ENCODE data around the gene CCDC88C.
A peak's percentile ranks its signal among the peaks of the same experiment; 100 is the strongest.

CCDC88C gene

DNA sequence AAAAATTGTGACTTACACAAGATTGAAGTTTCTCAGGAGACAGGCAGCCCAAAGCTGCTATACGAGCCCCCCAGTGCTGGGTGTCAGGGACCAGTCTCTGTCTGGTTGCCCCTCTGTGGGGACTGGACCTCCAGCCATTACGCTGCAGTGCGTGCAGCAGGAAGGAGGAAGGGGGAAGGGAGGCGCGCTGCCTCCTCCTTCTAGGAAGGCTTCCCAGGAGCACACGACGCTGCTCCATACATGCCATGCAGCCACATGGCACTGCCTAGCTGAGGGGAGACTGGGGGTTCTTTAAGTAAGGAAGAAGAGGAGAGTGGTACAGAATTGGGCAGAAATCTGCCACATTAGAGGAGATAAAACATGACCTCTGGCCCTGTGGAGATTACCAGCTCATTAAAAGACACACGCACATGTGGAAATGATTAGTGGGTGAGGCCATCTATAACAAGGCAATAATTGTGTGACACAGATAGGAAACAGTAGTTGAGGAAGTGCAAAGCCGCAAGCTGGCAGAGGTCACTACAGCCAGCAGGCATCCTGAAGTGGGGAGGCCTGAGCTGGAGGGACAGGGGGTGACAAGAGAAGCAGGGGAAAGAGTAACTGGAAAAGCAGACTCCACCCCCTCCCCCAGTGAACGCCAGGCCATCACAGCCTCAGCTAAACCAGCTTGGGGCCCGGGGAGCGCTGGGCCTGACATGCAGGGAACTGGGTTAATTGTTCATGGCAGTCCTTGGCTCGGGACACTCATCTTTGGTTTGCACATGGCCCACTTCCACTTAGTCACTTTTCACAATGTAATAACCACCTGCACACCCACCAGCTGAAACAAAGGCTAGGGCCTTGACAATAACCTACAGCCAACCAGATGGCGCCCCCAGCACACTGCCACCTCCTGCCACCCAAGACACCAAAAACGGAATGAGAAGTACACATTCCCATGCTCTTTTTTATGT lies 39.6 kb downstream of the CCDC88C start:
- no peak overlapping the region for H4K8ac ChIP-seq (ENCODE audit: low read depth, low read length)
- no peak overlapping the region for H2BK5ac ChIP-seq (ENCODE audit: low read length)
- no peak overlapping the region for H3K4ac ChIP-seq (ENCODE audit: low read length)
- no peak for DNase-seq (ENCODE audit: low spot score)
- no peak overlapping the region for H2BK120ac ChIP-seq (ENCODE audit: low read depth, low read length)
- peak overlapping the region; percentile 14 for H3K14ac ChIP-seq (ENCODE audit: low read length)
- no peak overlapping the region for H3K4me3 ChIP-seq (ENCODE audit: low read length in 2 of 2)
- peak overlapping the region; percentile 42 for H2BK12ac ChIP-seq (ENCODE audit: low read length)
- no peak overlapping the region for H3K4me2 ChIP-seq (ENCODE audit: insufficient read depth, low read length, poor library complexity, severe bottlenecking)
- no peak overlapping the region for H4K91ac ChIP-seq (ENCODE audit: low read depth, low read length, poor library complexity)
- peak overlapping the region; percentile 75 for H3K18ac ChIP-seq (ENCODE audit: low read length)
- peaks cover 18% of the 10 kb centered on the region for H3K79me1 ChIP-seq (ENCODE audit: low read depth, low read length)
- H2AFZ ChIP-seq (ENCODE audit: low read length) = no peak overlapping the region
- no peaks in the 10 kb centered on the region for H3K27me3 ChIP-seq (ENCODE audit: control insufficient read depth in 3 of 3, insufficient read depth in 3 of 3, low read depth in 1 of 3, low read length in 3 of 3)
- H3K9ac ChIP-seq (ENCODE audit: low read depth, low read length, poor library complexity) = peak overlapping the region; percentile 39
- H3K4me1 ChIP-seq (ENCODE audit: control insufficient read depth in 2 of 2, insufficient read depth in 1 of 2, low read depth in 1 of 2, low read length in 2 of 2) = peaks cover 19 to 61% of the 10 kb centered on the region in 2 donors
- no CpG with 5 or more reads among the region's 15 CpGs for WGBS, 2 donors (ENCODE audit: extremely low coverage in 2 of 2, insufficient read length in 2 of 2, insufficient replicate concordance in 1 of 2)
- H2BK15ac ChIP-seq (ENCODE audit: low read length) = peak overlapping the region; percentile 71
- H2AK5ac ChIP-seq (ENCODE audit: low read depth, low read length) = peak overlapping the region; percentile 35
- H3K27ac ChIP-seq (replicated peaks; ENCODE audit: low read length) = no peak overlapping the region
- H3K9me3 ChIP-seq (replicated peaks in 1 of 2; ENCODE audit: control insufficient read depth in 2 of 2, insufficient read depth in 1 of 2, low read depth in 1 of 2, low read length in 2 of 2) = no peaks in the 10 kb centered on the region
- H3K23ac ChIP-seq (ENCODE audit: low read depth, low read length, poor library complexity) = no peak overlapping the region
- H3K36me3 ChIP-seq (replicated peaks in 1 of 2; ENCODE audit: control insufficient read depth in 2 of 2, insufficient read depth in 2 of 2, low read length in 2 of 2) = peaks cover 2 to 10% of the 10 kb centered on the region in 2 donors

DNA sequence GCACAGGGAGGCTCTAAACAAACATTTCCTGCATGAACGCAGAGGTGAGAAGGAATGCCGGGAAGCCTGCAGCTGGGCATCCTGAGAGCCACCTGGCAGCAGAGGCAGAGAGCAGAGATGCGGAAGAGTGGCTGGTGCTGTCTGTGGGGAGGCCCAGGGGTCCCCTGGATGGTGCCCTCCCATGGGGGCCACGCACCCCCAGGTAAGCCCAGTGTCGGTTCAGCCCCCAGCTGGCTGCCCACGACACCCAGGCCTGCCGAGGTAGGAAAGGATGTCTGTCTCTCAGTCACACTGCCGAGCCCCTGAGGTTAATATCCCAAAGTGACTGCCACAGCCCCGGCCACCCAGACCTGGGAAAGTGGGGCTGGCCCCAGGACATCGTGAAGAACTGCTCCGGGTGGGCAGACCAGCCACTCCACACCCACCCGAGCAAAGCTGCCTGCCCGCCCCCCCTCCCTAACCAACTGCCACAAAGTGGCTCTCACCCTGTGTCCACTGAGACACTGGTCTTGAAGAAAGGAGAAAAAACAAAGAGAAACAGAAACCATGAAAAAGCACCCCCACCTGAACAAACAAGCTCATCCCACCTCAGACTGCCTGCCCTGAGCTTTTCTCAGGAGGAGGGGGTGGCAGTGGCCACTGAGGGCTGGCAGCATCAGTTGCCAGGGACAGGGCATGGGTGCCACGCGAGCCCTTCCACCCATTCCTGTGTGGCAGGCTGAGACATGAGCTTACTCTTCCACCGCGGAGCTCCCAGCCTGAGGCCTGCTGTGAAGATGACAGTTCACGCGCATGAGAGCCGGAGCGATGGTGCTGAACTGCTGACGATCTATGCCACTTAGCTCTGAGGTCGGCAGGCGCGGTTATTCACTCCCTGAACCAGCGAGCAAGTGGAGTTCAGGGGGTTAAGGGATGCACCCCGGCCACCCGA lies 40.8 kb downstream of the CCDC88C start:
- Histone ChIP-seq H3K9ac (ENCODE audit: low read depth, low read length, poor library complexity) (peak overlapping the region; percentile 24), H2BK15ac (ENCODE audit: low read length) (peak overlapping the region; percentile 50), H3K4me3 (ENCODE audit: low read length in 2 of 2) (no peak overlapping the region), H3K14ac (ENCODE audit: low read length) (no peak overlapping the region), H2AFZ (ENCODE audit: low read length) (no peak overlapping the region), H2BK5ac (ENCODE audit: low read length) (peak overlapping the region; percentile 19), H4K91ac (ENCODE audit: low read depth, low read length, poor library complexity) (no peak overlapping the region), H2AK5ac (ENCODE audit: low read depth, low read length) (peak overlapping the region; percentile 79), H3K18ac (ENCODE audit: low read length) (peak overlapping the region; percentile 94), H2BK120ac (ENCODE audit: low read depth, low read length) (no peak overlapping the region), H3K23ac (ENCODE audit: low read depth, low read length, poor library complexity) (peak overlapping the region; percentile 74), H3K4me1 (ENCODE audit: control insufficient read depth in 2 of 2, insufficient read depth in 1 of 2, low read depth in 1 of 2, low read length in 2 of 2) (peaks cover 19 to 56% of the 10 kb centered on the region in 2 donors), H4K8ac (ENCODE audit: low read depth, low read length) (peak overlapping the region; percentile 52), H3K4me2 (ENCODE audit: insufficient read depth, low read length, poor library complexity, severe bottlenecking) (no peak overlapping the region), H3K27me3 (ENCODE audit: control insufficient read depth in 3 of 3, insufficient read depth in 3 of 3, low read depth in 1 of 3, low read length in 3 of 3) (no peaks in the 10 kb centered on the region), H3K4ac (ENCODE audit: low read length) (peak overlapping the region; percentile 58), H3K9me3 (replicated peaks in 1 of 2; ENCODE audit: control insufficient read depth in 2 of 2, insufficient read depth in 1 of 2, low read depth in 1 of 2, low read length in 2 of 2) (no peaks in the 10 kb centered on the region), H3K27ac (replicated peaks; ENCODE audit: low read length) (peak overlapping the region; percentile 81), H2BK12ac (ENCODE audit: low read length) (peak overlapping the region; percentile 67), H3K36me3 (replicated peaks in 1 of 2; ENCODE audit: control insufficient read depth in 2 of 2, insufficient read depth in 2 of 2, low read length in 2 of 2) (peaks cover 2 to 10% of the 10 kb centered on the region in 2 donors), H3K79me1 (ENCODE audit: low read depth, low read length) (peaks cover 20% of the 10 kb centered on the region)
- no CpG with 5 or more reads among the region's 28 CpGs for WGBS, 2 donors (ENCODE audit: extremely low coverage in 2 of 2, insufficient read length in 2 of 2, insufficient replicate concordance in 1 of 2)
- no peak for DNase-seq (ENCODE audit: low spot score)

DNA sequence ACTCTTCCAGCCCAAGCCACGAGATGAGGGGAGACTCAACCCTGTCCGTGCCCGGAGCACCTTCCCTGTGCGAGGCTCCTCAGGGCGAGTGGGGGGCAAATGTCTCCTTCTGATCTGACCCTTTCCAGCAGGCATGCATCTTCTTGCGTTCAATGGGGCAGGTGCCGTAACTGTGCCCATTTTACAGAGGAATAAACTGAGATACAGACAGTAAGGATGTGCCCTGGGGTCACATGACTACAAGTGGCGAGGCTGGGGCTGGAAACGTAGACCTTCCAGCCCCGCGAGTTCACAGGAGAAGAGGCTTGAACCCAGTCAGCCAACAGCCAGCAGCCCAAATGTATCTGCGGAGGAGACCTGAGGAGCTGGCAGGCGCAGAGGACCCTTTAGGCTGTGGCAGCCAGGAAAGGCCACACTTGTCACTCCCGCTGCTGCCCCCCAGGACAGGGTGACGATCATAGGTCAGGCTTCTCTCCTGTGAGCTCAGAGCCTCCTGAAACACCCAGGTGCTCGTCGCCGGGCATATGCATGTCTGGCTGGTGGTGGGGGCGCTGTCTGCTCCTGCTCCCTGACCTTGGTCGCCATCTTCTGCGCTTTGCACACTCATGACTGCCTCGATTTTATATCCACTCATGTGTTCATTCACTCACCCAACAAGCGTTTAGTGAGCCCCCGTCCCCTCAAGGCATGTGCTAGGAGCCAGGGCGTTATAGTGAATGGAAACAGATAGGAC lies 41.7 kb downstream of the CCDC88C start:
- Histone ChIP-seq H2AFZ (ENCODE audit: low read length) (no peak overlapping the region), H3K4me1 (ENCODE audit: control insufficient read depth in 2 of 2, insufficient read depth in 1 of 2, low read depth in 1 of 2, low read length in 2 of 2) (peaks cover 19 to 56% of the 10 kb centered on the region in 2 donors), H3K4me2 (ENCODE audit: insufficient read depth, low read length, poor library complexity, severe bottlenecking) (peak overlapping the region; percentile 28), H2BK12ac (ENCODE audit: low read length) (peak overlapping the region; percentile 33), H3K18ac (ENCODE audit: low read length) (peak overlapping the region; percentile 94), H3K27me3 (ENCODE audit: control insufficient read depth in 3 of 3, insufficient read depth in 3 of 3, low read depth in 1 of 3, low read length in 3 of 3) (no peaks in the 10 kb centered on the region), H2AK5ac (ENCODE audit: low read depth, low read length) (peak overlapping the region; percentile 38), H4K91ac (ENCODE audit: low read depth, low read length, poor library complexity) (peak overlapping the region; percentile 68), H3K4me3 (ENCODE audit: low read length in 2 of 2) (peak overlapping the region in 1 of 2 donors; percentile 9), H3K36me3 (replicated peaks in 1 of 2; ENCODE audit: control insufficient read depth in 2 of 2, insufficient read depth in 2 of 2, low read length in 2 of 2) (peaks cover 2 to 10% of the 10 kb centered on the region in 2 donors), H3K9me3 (replicated peaks in 1 of 2; ENCODE audit: control insufficient read depth in 2 of 2, insufficient read depth in 1 of 2, low read depth in 1 of 2, low read length in 2 of 2) (no peaks in the 10 kb centered on the region), H3K23ac (ENCODE audit: low read depth, low read length, poor library complexity) (no peak overlapping the region), H2BK5ac (ENCODE audit: low read length) (peak overlapping the region; percentile 19), H2BK120ac (ENCODE audit: low read depth, low read length) (no peak overlapping the region), H3K9ac (ENCODE audit: low read depth, low read length, poor library complexity) (peak overlapping the region; percentile 64), H4K8ac (ENCODE audit: low read depth, low read length) (no peak overlapping the region), H3K14ac (ENCODE audit: low read length) (peak overlapping the region; percentile 72), H3K79me1 (ENCODE audit: low read depth, low read length) (peaks cover 24% of the 10 kb centered on the region), H2BK15ac (ENCODE audit: low read length) (peak overlapping the region; percentile 50), H3K27ac (replicated peaks; ENCODE audit: low read length) (peak overlapping the region; percentile 81), H3K4ac (ENCODE audit: low read length) (no peak overlapping the region)
- DNase-seq (ENCODE audit: low spot score) = no peak
- WGBS, 2 donors (ENCODE audit: extremely low coverage in 2 of 2, insufficient read length in 2 of 2, insufficient replicate concordance in 1 of 2) = no CpG with 5 or more reads among the region's 25 CpGs

Measured in neuronal stem cell (in vitro differentiated cells).